CD4-positive, alpha-beta T cell treated with Interleukin-2 at 100 ng/mL for 4 hours (primary cell): ENCODE measurements around the gene EN1.

ENCODE experiments used
- DNase-seq: peaks from one replicate; pipeline ENCODE4 v3.0.0-alpha.2; 2020; ENCODE audit warnings: low spot score

EN1 gene

GRCh38 chr2:118846953-118847761 is at the start of gene EN1:
EN1 (minus strand) TSS chr2:118847648; CDS start chr2:118847167, 481 bp downstream.
- no peak for DNase-seq

DNA sequence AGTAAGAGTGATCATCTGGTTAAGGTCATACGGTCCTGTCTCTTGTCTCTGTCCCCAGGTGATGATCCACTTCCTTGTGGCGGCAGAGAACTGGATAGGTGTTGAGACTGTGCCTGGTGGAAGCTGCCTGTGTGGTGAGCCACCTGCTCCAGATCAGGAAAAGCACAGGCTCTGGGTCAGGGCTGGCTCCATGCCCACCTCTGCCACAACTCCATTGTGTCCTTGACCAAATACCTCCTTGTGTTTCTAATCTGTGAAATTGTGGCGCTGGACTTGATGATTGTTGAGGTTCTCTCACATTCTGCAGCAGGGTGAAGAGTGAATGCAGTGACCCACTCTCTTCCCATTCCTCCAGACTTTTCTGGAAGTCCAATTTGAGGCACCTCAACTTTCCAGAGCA is 45.7 kb upstream of the EN1 start:
- no peak for DNase-seq

DNA sequence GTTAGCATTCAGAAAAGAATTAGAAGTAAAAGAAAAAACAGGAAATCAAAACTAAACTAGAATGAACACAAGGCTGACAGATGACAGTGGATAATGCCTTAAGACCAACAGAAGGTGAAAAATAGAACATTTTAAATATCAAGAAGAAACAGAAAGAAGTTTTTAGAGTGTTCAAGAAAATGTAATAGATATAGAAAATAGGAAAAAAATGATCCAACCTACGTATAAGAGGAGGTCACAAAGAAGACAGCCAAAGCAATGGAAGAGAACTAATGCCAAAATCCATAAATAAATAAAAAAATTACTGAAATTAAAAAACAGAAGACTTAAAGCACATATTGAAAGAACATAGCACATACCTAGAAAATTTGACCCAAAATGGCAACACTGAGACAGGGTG is 42.5 kb upstream of the EN1 start:
- DNase-seq, result no peak

DNA sequence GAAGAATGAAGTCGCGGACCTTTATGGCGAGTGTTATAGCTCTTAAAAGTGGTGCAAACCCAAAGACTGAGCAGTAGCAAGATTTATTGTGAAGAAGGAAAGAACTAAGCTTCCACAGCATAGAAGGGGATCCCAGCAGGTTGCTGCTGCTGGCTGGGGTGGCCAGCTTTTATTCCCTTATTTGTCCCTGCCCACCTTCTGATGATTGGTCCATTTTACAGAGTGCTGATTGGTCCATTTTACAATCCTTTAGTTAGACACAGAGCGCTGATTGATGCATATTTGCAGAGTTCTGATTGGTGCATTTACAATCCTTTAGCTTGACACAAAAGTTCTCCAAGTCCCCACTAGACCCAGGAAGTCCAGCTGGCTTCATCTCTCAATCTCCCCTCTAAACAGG is 36.3 kb upstream of the EN1 start:
- DNase-seq, result no peak

GRCh38 chr2:118882693-118883336 is 35.4 kb upstream of the EN1 start:
- DNase-seq, result peak; percentile 66

DNA sequence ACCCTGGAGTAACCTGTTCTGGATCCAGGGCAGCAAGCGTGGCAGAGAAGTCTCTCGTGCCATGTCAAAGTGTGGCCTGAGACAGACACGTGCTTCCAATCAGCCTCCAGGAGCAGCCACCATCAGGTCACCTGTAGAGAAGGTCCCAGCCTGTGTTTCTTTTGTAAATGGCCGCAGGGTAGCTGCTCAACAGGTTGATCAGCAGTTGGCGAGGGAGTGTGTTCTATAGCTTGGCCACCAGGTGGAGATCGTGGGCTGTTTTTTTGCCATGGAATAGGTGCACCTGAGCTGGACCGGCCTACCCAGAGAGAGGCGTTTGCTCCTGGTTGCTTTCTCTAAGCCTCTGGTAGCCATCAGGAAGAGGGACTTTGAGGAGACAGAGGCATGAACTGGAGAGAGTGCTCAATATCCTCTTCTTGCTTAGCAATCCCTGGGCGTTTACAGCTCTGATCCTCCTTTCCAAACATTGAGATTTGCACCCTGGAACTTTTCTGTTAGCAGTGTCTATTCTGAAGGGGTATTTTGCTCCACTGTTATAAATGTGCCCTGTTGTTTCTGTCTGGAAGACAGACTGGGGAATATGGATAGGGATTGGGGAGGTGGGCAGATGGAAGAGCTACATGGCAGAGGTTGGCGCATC is 34.2 kb upstream of the EN1 start:
- peak; percentile 61 for DNase-seq

DNA sequence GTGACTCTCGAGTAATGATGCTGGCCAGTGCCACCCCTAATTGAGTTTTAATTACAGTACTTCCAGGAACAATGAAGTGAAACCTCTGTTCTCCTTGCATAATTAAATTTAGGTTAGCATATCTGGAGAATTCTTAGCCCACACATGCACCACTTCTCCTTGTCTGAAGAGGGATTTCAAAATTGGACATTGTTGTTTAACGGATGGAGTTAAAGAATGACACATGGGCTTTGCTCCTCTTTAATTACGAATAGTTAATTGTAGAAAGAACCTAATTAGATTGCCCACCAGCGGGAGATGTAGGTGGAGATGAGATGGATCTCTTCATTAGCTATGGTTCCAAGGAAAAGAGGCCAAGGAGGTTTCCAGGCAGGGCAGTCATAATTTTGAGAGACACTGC is 33.1 kb upstream of the EN1 start:
- DNase-seq, result no peak

DNA sequence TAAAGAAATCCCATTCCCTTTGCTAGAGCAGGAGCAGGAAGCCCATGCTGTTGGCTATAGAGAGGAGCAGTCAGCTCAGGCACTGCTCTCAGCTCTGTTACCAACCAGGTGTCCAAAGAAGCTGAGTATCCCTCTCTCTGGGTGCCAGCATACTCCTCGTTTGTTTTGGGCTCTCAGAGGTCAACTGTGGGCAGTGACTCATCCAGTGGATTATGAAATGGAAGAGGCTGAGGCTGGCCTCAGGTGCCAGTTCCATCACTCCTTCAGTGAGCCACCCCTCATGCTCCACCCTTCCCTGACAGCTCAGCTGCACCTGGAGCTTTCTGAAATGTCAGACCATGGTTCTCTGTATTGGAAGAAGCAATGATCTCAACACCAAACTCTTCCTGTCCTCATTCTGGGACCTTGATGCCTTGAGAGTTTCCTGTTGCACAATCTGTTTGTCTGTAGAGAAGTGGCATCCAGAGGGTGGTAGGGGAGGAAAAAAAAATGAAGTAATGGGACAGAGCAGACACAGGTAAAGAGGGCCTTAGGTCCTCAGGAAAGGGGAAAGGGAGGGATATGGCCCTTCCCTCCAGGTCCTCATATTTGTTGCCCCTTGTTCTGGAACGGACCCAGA is 31.2 kb upstream of the EN1 start:
- no peak for DNase-seq

DNA sequence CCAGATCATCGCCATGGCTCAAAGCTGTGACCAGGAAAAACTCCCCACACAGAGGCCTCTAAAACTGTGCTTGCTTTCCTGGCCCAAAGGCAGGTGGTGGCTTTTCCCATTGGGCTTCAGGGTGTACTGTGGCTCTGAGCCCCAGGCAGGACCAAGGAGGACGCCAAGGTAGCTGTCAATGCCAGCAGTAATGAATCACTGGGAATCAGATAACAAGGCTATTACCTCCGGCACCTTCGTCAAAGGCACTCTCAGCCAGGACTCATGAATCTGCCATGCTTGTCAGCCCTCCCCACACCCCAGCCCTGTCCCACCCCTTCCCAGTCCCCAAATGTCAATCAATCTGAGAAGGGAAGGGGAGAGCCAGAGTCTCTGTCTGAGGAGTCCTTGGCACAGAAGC is 27.9 kb upstream of the EN1 start:
- no peak for DNase-seq

DNA sequence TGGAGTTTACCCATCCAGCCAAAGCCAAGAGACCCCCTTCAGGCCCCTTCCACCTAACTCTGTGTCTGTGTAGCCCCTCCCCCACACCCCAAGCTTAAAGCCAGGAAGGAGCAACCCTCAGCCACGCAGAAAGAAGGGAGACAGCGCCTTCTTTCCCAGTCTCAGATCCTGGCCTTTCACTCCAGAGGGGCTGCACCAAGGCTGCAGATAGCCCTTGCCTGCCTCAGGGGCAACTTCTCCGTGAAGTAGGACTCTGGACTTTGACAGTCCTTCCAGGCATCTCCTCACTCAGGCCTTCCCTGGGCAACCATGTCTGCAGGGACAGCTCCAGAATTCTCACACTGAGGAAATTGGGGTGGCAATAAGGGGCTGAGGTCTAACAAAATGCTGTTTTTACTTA is 26.9 kb upstream of the EN1 start:
- DNase-seq, result no peak

GRCh38 chr2:118865106-118865505 is 17.7 kb upstream of the EN1 start:
- DNase-seq, result peak; percentile 22

- DNase-seq, result no peak
These were observed 16.8 kb upstream of the EN1 start for GRCh38 chr2:118864207-118864606.

DNA sequence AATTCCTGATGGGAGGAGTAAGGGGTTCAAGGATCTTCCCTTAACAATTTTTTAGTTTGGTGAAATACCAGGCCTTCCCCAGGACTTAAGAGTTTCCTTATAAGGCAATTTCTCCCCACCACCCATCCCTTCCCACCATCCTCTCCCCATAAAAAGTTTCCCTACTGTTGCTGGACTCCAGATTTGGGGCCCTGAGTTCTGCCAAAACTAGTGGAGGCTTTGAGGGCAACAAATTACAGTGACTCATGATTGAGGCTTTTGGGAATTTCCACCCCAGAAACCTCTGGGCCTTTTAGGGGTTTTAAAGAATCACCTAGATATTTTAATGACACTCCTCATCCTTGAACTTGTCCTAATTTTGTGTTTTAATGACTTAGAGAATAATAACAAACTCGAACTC is 14.3 kb upstream of the EN1 start:
- DNase-seq, result no peak

- no peak for DNase-seq
These were observed 13.8 kb upstream of the EN1 start for GRCh38 chr2:118861242-118861641.

GRCh38 chr2:118860506-118860905 is 13.1 kb upstream of the EN1 start:
- no peak for DNase-seq

DNA sequence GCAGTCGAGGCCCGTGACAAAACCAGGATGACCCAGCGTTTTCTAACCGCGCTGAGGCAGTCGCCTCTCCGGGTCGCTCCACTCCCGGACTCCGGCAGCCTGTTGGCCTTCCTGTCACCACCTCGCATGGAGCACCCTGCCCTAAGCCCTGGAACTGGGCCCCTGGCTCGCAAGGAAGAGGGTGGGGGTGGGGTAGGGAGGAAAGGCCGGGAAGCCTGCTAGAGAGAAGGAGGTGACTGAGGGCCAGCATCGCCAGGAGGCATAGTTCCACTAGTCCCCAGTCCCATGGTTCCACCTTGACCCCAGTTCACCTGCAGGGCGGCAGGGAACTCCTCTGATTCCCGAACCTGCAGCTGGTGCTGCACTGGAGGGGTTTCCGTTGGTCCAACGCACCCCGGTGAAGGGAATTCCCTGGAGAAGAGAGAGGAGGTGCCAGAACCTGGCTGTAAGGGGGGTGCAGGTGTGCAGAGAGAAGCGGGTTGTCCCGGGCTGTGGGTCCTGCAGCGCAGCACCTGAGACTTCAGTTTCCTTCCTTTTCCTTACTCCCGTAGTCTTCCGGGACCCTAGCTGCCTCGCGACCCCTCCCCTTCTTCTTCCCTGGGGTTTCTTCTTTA is 11.8 kb upstream of the EN1 start:
- DNase-seq, result no peak

GRCh38 chr2:118858485-118859156 is 11.2 kb upstream of the EN1 start:
- DNase-seq, result no peak

- no peak for DNase-seq
These were observed 10.4 kb upstream of the EN1 start for GRCh38 chr2:118857677-118858484.

- no peak for DNase-seq
These were observed 9.7 kb upstream of the EN1 start for GRCh38 chr2:118856978-118857676.

DNA sequence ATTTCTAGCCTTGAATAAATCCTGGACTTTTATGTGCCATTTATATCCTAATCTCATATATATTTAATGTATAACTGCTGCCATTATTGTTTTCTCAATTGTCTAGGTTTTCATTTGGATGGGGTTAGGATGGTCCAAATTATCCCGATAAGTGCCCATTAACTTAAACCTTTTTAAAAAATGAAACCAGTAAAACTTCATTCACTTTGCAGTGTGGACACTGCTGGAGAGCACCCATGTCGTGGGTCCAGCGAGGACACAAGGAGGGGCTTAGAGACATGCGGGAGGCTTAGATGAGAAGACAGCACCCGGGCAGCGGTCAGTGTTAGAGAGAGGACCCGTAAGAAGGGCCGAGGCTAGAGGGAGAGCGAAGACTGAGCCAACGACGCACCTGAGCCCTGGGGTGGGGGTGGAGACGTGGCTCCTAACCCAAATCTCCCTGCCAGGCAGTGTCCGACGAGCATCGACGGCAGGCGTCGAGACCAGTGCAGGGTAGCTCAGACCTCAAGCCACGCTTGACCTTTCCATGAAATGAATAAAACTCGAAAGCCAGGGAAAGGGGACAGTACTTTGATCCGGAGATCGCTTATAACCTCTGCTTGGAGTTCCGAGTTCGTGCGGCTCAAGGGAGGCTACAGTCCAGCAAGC is 9.0 kb upstream of the EN1 start:
- DNase-seq, result no peak
